Measurements from ENCODE around the gene SLC47A2.

SLC47A2 gene

DNA sequence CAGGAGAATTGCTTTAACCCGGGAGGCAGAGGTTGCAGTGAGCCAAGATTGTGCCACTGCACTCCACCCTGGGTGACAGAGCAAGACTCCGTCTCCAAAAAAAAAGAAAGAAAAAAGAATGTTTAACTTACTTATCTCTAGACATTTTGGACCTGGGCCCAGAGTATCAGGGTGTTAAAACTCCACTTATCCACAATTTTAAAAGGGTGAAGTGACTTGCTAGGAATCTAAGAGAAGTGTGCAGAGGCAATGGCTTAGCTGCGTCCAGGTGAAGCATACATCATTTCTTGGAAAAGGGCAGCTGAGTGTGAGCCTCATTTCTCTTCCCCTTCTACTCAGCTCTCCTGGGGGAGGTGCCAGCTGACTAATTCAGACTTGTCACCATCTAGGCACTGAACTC lies 42.8 kb downstream of the SLC47A2 start:
- no peak for TF ChIP-seq CTCF (conservative IDR thresholded peaks at IDR 0.05; ENCODE audit: low read length)
- TF ChIP-seq EZH2phosphoT487 (IDR thresholded peaks at IDR 0.05; ENCODE audit: borderline replicate concordance): no peak
- Histone ChIP-seq H3K9me2 (replicated peaks; ENCODE audit: low read depth, low read length) (no peaks in the 10 kb centered on the region), H3K9me3 (ENCODE audit: insufficient read depth, low read depth, low read length) (no peaks in the 10 kb centered on the region), H3F3A (ENCODE audit: low read depth) (no peaks in the 10 kb centered on the region), H3K4me2 (ENCODE audit: low read depth, low read length, poor library complexity, severe bottlenecking) (no peak overlapping the region), H3K4me1 (ENCODE audit: insufficient read depth, low read length, poor library complexity, severe bottlenecking) (no peaks in the 10 kb centered on the region), H3K27me3 (ENCODE audit: insufficient read depth, low read length, poor library complexity, severe bottlenecking) (no peaks in the 10 kb centered on the region), H3K4me3 (ENCODE audit: low read length, poor library complexity, severe bottlenecking) (no peak overlapping the region), H3K79me2 (ENCODE audit: insufficient read depth, low read length) (no peaks in the 10 kb centered on the region), H2AFZ (ENCODE audit: low read length) (no peak overlapping the region), H3K9ac (ENCODE audit: low read depth, low read length, poor library complexity, severe bottlenecking) (no peak overlapping the region), H4K20me1 (ENCODE audit: insufficient read depth, low read length, poor library complexity, severe bottlenecking) (no peaks in the 10 kb centered on the region), H3K36me3 (ENCODE audit: insufficient read depth, low read length) (no peaks in the 10 kb centered on the region)

- Histone ChIP-seq H3K4me1 (ENCODE audit: insufficient read depth, low read length, poor library complexity, severe bottlenecking) (no peaks in the 10 kb centered on the region), H3K36me3 (ENCODE audit: insufficient read depth, low read length) (no peaks in the 10 kb centered on the region), H3K4me2 (ENCODE audit: low read depth, low read length, poor library complexity, severe bottlenecking) (no peak overlapping the region), H3K9ac (ENCODE audit: low read depth, low read length, poor library complexity, severe bottlenecking) (no peak overlapping the region), H3F3A (ENCODE audit: low read depth) (no peaks in the 10 kb centered on the region), H3K27me3 (ENCODE audit: insufficient read depth, low read length, poor library complexity, severe bottlenecking) (no peaks in the 10 kb centered on the region), H4K20me1 (ENCODE audit: insufficient read depth, low read length, poor library complexity, severe bottlenecking) (no peaks in the 10 kb centered on the region), H3K9me3 (ENCODE audit: insufficient read depth, low read depth, low read length) (no peaks in the 10 kb centered on the region), H2AFZ (ENCODE audit: low read length) (0 out of 2 replicates have a peak overlapping the region, but pooled peaks have one; percentile 11), H3K4me3 (ENCODE audit: low read length, poor library complexity, severe bottlenecking) (no peak overlapping the region), H3K9me2 (replicated peaks; ENCODE audit: low read depth, low read length) (no peaks in the 10 kb centered on the region), H3K79me2 (ENCODE audit: insufficient read depth, low read length) (no peaks in the 10 kb centered on the region)
- peak; percentile 42 for TF ChIP-seq CTCF (conservative IDR thresholded peaks at IDR 0.05; ENCODE audit: low read length)
- no peak for TF ChIP-seq EZH2phosphoT487 (IDR thresholded peaks at IDR 0.05; ENCODE audit: borderline replicate concordance)
Observed at GRCh38 chr17:19672009-19672750, 44.2 kb downstream of the SLC47A2 start.

- H3K36me3 ChIP-seq (ENCODE audit: insufficient read depth, low read length): no peaks in the 10 kb centered on the region
- no peaks in the 10 kb centered on the region for H3K9me3 ChIP-seq (ENCODE audit: insufficient read depth, low read depth, low read length)
- no peak overlapping the region for H3K4me2 ChIP-seq (ENCODE audit: low read depth, low read length, poor library complexity, severe bottlenecking)
Observed at GRCh38 chr17:19671433-19671832, 45.0 kb downstream of the SLC47A2 start.

More at GRCh38 chr17:19671433-19671832, 45.0 kb downstream of the SLC47A2 start:
- Histone ChIP-seq H3K9ac (ENCODE audit: low read depth, low read length, poor library complexity, severe bottlenecking) (no peak overlapping the region), H3K4me3 (ENCODE audit: low read length, poor library complexity, severe bottlenecking) (no peak overlapping the region), H2AFZ (ENCODE audit: low read length) (no peak overlapping the region), H3K9me2 (replicated peaks; ENCODE audit: low read depth, low read length) (no peaks in the 10 kb centered on the region), H3K4me1 (ENCODE audit: insufficient read depth, low read length, poor library complexity, severe bottlenecking) (no peaks in the 10 kb centered on the region), H4K20me1 (ENCODE audit: insufficient read depth, low read length, poor library complexity, severe bottlenecking) (no peaks in the 10 kb centered on the region), H3K79me2 (ENCODE audit: insufficient read depth, low read length) (no peaks in the 10 kb centered on the region), H3F3A (ENCODE audit: low read depth) (no peaks in the 10 kb centered on the region), H3K27me3 (ENCODE audit: insufficient read depth, low read length, poor library complexity, severe bottlenecking) (no peaks in the 10 kb centered on the region)
- no peak for TF ChIP-seq CTCF (conservative IDR thresholded peaks at IDR 0.05; ENCODE audit: low read length)
- TF ChIP-seq EZH2phosphoT487 (IDR thresholded peaks at IDR 0.05; ENCODE audit: borderline replicate concordance): no peak

All from Loucy (cell line).